K562 (cell line): Measurements from ENCODE around the gene G6PD. TPM values are rescaled to one million over a fixed set of nuclear protein-coding genes. Genes with fewer than 3 reads are reported as not detected.

ENCODE experiments used
- BRF2 ChIP-seq: IDR thresholded peaks from 3 replicates; pipeline ENCODE4 v1.6.1; 2011; ENCODE audit warnings: borderline replicate concordance, mild to moderate bottlenecking; ENCODE audit not compliant: insufficient read length, insufficient read depth
- CSDE1 ChIP-seq, 2 experiments: fragments of 450-650 bp; IDR thresholded peaks; 2 replicates each; pipeline ENCODE4 v1.6.1; 2016; ENCODE audit warnings: mild to moderate bottlenecking in 1 of 2
- CTBP1 ChIP-seq: fragments of 450-650 bp; IDR thresholded peaks from 2 replicates; pipeline ENCODE4 v1.6.1; 2016; ENCODE audit warnings: borderline replicate concordance
- CUX1 ChIP-seq: fragments of 200-800 bp; sonication (Bioruptor generic); IDR thresholded peaks from 2 replicates; pipeline ENCODE4 v1.6.1; 2016; ENCODE audit warnings: missing genetic modification characterization, missing compliant biosample characterization
- DIDO1 ChIP-seq: fragments of 450-650 bp; IDR thresholded peaks from 2 replicates; pipeline ENCODE4 v1.6.1; 2016; ENCODE audit warnings: low read depth, missing biosample characterization, missing genetic modification characterization
- FIP1L1 ChIP-seq: fragments of 200-400 bp; formaldehyde crosslinking; IDR thresholded peaks from 2 replicates; pipeline ENCODE4 v1.6.1; 2018; ENCODE audit warnings: mild to moderate bottlenecking, low read depth, low read length; ENCODE audit not compliant: poor library complexity, severe bottlenecking
- HSF4 ChIP-seq: fragments of 250-450 bp; sonication (Bioruptor Pico); IDR thresholded peaks from 2 replicates; pipeline ENCODE4 v2.1.2; 2022; ENCODE audit warnings: mild to moderate bottlenecking, moderate library complexity, borderline replicate concordance
- ILK ChIP-seq: fragments of 450-650 bp; IDR thresholded peaks from 2 replicates; pipeline ENCODE4 v1.6.1; 2016; ENCODE audit warnings: missing genetic modification characterization, low read depth, mild to moderate bottlenecking, missing compliant biosample characterization, moderate library complexity, borderline replicate concordance
- JUNB ChIP-seq: fragments of 450-650 bp; formaldehyde crosslinking; conservative IDR thresholded peaks from 2 replicates; pipeline ENCODE4 v1.4.0; 2020; ENCODE audit warnings: mild to moderate bottlenecking
- KDM1A ChIP-seq, 2 experiments: fragments of 450-650 bp; IDR thresholded peaks; 2 replicates each; pipeline ENCODE4 v1.6.1; 2016; ENCODE audit warnings: mild to moderate bottlenecking in 2 of 2
- KLF16 ChIP-seq: IDR thresholded peaks from 2 replicates; pipeline ENCODE4 v1.6.1; 2016; ENCODE audit warnings: antibody characterized with exemption
- MAZ ChIP-seq, 2 experiments: fragments of 450-650 bp in 1 of 2; sonication (generic) in 1 of 2; formaldehyde crosslinking; IDR thresholded peaks in 1 of 2; conservative IDR thresholded peaks in 1 of 2; 2 replicates each; pipeline versions ENCODE4 v1.4.0 to v1.5.0; 2020; ENCODE audit warnings: mild to moderate bottlenecking in 1 of 2, missing genetic modification reagents in 1 of 2
- NFRKB ChIP-seq: fragments of 450-650 bp; IDR thresholded peaks from 2 replicates; pipeline ENCODE4 v1.6.1; 2016; ENCODE audit warnings: low read depth
- RAD21 ChIP-seq, 2 experiments: fragments of 250-450 bp in 1 of 2; fragments of 450-650 bp in 1 of 2; sonication (Bioruptor Pico) in 1 of 2; formaldehyde crosslinking in 1 of 2; IDR thresholded peaks in 1 of 2; conservative IDR thresholded peaks in 1 of 2; 2 replicates each; pipeline versions ENCODE4 v1.4.0 to v1.8.0; 2020 to 2022; ENCODE audit warnings: mild to moderate bottlenecking in 2 of 2, moderate library complexity in 1 of 2
- RUNX1 ChIP-seq: sonication (generic); IDR thresholded peaks from 2 replicates; pipeline ENCODE4 v1.6.1; 2016; ENCODE audit warnings: antibody characterized with exemption, low read depth
- SNRNP70 ChIP-seq: fragments of 200-400 bp; formaldehyde crosslinking; optimal IDR thresholded peaks from 2 replicates; pipeline ENCODE3; 2017; ENCODE audit warnings: low read depth, low read length
- SPI1 ChIP-seq: IDR thresholded peaks from 2 replicates; pipeline ENCODE4 v1.6.1; 2011; ENCODE audit warnings: low read depth, low read length, control low read depth, borderline replicate concordance
- TCFL5 ChIP-seq: fragments of 250-450 bp; sonication (Bioruptor Pico); conservative IDR thresholded peaks from 2 replicates; pipeline ENCODE4 v1.6.1; 2021; ENCODE audit warnings: mild to moderate bottlenecking, moderate library complexity, matching md5 sums
- ZKSCAN8 ChIP-seq: fragments of 200-800 bp; sonication (Bioruptor generic); IDR thresholded peaks from 2 replicates; pipeline ENCODE4 v1.6.1; 2016; ENCODE audit warnings: missing genetic modification characterization, missing compliant biosample characterization
- ZNF175 ChIP-seq: fragments of 200-800 bp; sonication (Bioruptor generic); IDR thresholded peaks from 2 replicates; pipeline ENCODE4 v1.6.1; 2016; ENCODE audit warnings: low read depth, mild to moderate bottlenecking, missing genetic modification characterization, missing compliant biosample characterization
- ZNF586 ChIP-seq: fragments of 450-650 bp; formaldehyde crosslinking; conservative IDR thresholded peaks from 2 replicates; pipeline ENCODE4 v1.4.0; 2020; ENCODE audit warnings: mild to moderate bottlenecking, moderate library complexity
- ZNF778 ChIP-seq: fragments of 450-650 bp; formaldehyde crosslinking; IDR thresholded peaks from 2 replicates; pipeline ENCODE4 v1.4.0; 2020; ENCODE audit warnings: mild to moderate bottlenecking, moderate library complexity
- polyA plus RNA-seq, 8 experiments: library from polyadenylated mRNA; depleted of rRNA in 4 of 8; stranded (reverse) in 5 of 8; unstranded in 3 of 8; fragments of >200 nt; fragmentation: Nextera tagmentation in 2 of 8; fragmentation: Illumina TruSeq in 1 of 8; extraction: Ambion mirVana in 2 of 8; extraction: Trizol in 1 of 8; gene quantifications; 2 replicates each; pipeline versions ENCODE4 v1.2.1 to v1.2.3, GENCODE V29; 2011 to 2014; ENCODE audit warnings: inconsistent platforms in 1 of 8, missing spikeins in 1 of 8
- total RNA-seq, 7 experiments: library from RNA; depleted of rRNA in 6 of 7; stranded (reverse); fragments of >200 nt in 6 of 7; fragmentation: Illumina TruSeq in 2 of 7; extraction: Trizol in 2 of 7; gene quantifications; 2 replicates each; pipeline versions ENCODE4 v1.2.1 to v1.2.3, GENCODE V29; 2011 to 2021; ENCODE audit warnings: low replicate concordance in 1 of 7
- TF ChIP-seq, protein P1 (sequence below): IDR thresholded peaks from 2 replicates; pipeline ENCODE4 v1.6.1; 2011; ENCODE audit not compliant: insufficient read length; ENCODE audit errors: extremely low read depth

G6PD gene
- total and polyA plus RNA-seq, 9 of the 15 experiments (the other 6 are each of a cell fraction or from before 2014, with no cell fraction given): 2.9 to 222 (median 66.4) TPM

- TF ChIP-seq, protein P1, sequence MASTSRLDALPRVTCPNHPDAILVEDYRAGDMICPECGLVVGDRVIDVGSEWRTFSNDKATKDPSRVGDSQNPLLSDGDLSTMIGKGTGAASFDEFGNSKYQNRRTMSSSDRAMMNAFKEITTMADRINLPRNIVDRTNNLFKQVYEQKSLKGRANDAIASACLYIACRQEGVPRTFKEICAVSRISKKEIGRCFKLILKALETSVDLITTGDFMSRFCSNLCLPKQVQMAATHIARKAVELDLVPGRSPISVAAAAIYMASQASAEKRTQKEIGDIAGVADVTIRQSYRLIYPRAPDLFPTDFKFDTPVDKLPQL: no peak
- no peak for TF ChIP-seq ZNF586 (CRISPR knock-in tag)
- TF ChIP-seq SPI1: no peak
- no peak for TF ChIP-seq ZKSCAN8 (CRISPR knock-in tag)
- TF ChIP-seq NFRKB: no peak
- no peak for TF ChIP-seq KDM1A (IDR thresholded peaks at IDR 0.05)
- no peak for TF ChIP-seq DIDO1 (tag)
- no peak for TF ChIP-seq TCFL5 (CRISPR knock-in tag)
- TF ChIP-seq ZNF175 (CRISPR knock-in tag): no peak
- TF ChIP-seq MAZ (CRISPR knock-in tag; conservative IDR thresholded peaks at IDR 0.05 in 1 of 2, IDR thresholded peaks at IDR 0.05 in 1 of 2): no peak
- no peak for TF ChIP-seq CUX1 (CRISPR knock-in tag)
- no peak for TF ChIP-seq ZNF778 (CRISPR knock-in tag)
- no peak for TF ChIP-seq SNRNP70
- no peak for TF ChIP-seq BRF2
- TF ChIP-seq JUNB (CRISPR knock-in tag): no peak
- peak; percentile 26 for TF ChIP-seq FIP1L1
- no peak for TF ChIP-seq CSDE1 (IDR thresholded peaks at IDR 0.05)
- TF ChIP-seq CTBP1: no peak
- no peak for TF ChIP-seq HSF4 (CRISPR knock-in tag)
- TF ChIP-seq ILK: no peak
- TF ChIP-seq RUNX1: no peak
- TF ChIP-seq KLF16: no peak
- TF ChIP-seq RAD21 (CRISPR knock-in tag; conservative IDR thresholded peaks at IDR 0.05 in 1 of 2, IDR thresholded peaks at IDR 0.05 in 1 of 2): no peak
Observed at GRCh38 chrX:154515966-154516655, 30.5 kb downstream of the G6PD start, which contains the start of gene FAM3A (continued).
